Measurements from ENCODE around the gene KCTD12. TPM values are rescaled to one million over a fixed set of nuclear protein-coding genes. Genes with fewer than 3 reads are reported as not detected.

The KCTD12 gene
- total RNA-seq, 1 experiment from 2014 or later: 1.2 TPM

GRCh38 chr13:76833441-76833954 is 52.7 kb downstream of the KCTD12 start:
- no peaks in the 10 kb centered on the region for H3K4me1 ChIP-seq (replicated peaks)
- H3K27me3 ChIP-seq (replicated peaks): no peaks in the 10 kb centered on the region
- H3K36me3 ChIP-seq: no peaks in the 10 kb centered on the region
- H3K4me3 ChIP-seq: no peak overlapping the region
- no peak for DNase-seq (ENCODE audit: low read depth in 1 of 2, low spot score in 2 of 2)
- H3K9me3 ChIP-seq (replicated peaks): no peaks in the 10 kb centered on the region
- H3K27ac ChIP-seq: no peak overlapping the region

DNA sequence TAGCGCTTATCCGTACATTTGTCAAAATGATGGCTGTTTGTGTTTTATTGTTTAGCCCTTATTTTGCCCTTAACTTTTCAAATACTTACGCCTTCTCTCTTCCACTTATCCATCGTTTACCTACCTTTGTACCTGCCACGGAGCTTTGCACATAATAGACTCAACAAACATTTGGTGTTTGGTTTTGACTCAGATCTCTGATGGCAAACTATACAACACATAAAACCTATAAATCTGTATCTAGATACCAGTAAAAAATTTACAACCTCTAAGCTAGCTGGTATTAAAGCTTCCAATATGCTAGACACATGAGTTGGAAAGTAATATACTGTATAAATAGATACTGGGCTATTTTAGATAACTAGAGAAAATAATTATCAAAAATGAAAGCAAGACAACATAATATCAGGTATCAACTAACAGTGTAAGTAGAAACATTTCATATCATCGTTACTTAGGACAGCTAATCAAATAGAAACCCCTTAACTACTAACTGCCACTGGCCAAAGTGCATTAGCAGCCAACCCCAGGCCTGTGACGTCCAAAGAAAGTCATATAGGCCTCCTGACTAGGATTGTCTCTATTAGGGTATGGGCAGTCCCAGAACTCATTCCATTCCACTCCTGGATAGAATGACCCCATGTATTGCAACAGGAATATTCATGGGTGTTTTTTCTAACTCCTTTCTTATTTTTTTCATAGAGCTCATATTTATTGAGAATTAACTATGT is 53.8 kb downstream of the KCTD12 start:
- Histone ChIP-seq H3K9me3 (replicated peaks) (no peaks in the 10 kb centered on the region), H3K4me3 (no peak overlapping the region), H3K27me3 (replicated peaks) (no peaks in the 10 kb centered on the region), H3K4me1 (replicated peaks) (no peaks in the 10 kb centered on the region), H3K27ac (no peak overlapping the region), H3K36me3 (no peaks in the 10 kb centered on the region)
- no peak for DNase-seq (ENCODE audit: low read depth in 1 of 2, low spot score in 2 of 2)

DNA sequence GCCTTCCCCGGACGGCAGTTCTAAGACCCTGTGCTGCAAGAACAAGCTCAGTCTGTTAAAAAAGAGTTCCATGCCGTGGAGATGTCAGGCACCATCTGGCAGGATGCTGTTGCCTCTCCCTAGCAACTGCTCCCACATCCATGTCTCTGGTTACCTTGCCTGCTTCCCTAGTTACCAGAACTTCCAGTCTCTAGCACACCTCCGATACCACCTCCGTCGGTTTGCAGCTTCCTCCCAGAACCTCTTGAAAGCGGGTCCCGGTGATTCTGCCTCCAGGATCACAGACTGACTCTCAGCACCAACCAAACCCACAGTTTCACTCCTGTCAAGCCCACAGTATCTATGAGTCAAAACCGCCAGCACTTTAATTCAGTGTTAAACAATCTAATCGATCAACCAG is 55.4 kb downstream of the KCTD12 start:
- DNase-seq (ENCODE audit: low read depth in 1 of 2, low spot score in 2 of 2): no peak
- H3K4me3 ChIP-seq: no peak overlapping the region

More for the DNA sequence above, 55.4 kb downstream of the KCTD12 start:
- Histone ChIP-seq H3K4me1 (replicated peaks) (no peaks in the 10 kb centered on the region), H3K9me3 (replicated peaks) (no peaks in the 10 kb centered on the region), H3K36me3 (no peaks in the 10 kb centered on the region), H3K27ac (no peak overlapping the region), H3K27me3 (replicated peaks) (no peaks in the 10 kb centered on the region)

Other genes with a start within 250 kb of the KCTD12 start
- not detected in 2 replicates for gene ACOD1, start 62.1 kb upstream of the KCTD12 start, total RNA-seq (2014; rRNA removed; shearing (Covaris generic))
- 25.3 and 25.9 TPM in 2 replicates for gene CLN5, start 105.7 kb upstream of the KCTD12 start, total RNA-seq (2014; rRNA removed; shearing (Covaris generic))
- gene FBXL3, start 140.8 kb upstream of the KCTD12 start, total RNA-seq (2014; rRNA removed; shearing (Covaris generic)): 38.3 and 57.5 TPM in 2 replicates